Psoas muscle (tissue), 8 donors: ENCODE results near the gene TMEM204. TPM values are rescaled to one million over a fixed set of nuclear protein-coding genes. Genes with fewer than 3 reads are reported as not detected.
A peak's percentile ranks its signal among the peaks of the same experiment; 100 is the strongest.

Experiments
- ATAC-seq, 4 donors: fragments of 200-7000 bp; cut with Tn5 transposase; one replicate each; pipeline ENCODE4 v1.9.1; 2020; ENCODE audit warnings: moderate library complexity in 3 of 4, mild to moderate bottlenecking in 2 of 4
- DNase-seq, 2 donors: peaks; one replicate each; pipeline ENCODE4 v3.0.0-alpha.2; 2020
- H3K27ac ChIP-seq: fragments of 200-600 bp; one replicate; pipeline ENCODE4 v1.8.0; 2022
- H3K27me3 ChIP-seq, 3 donors: fragments of 200-600 bp in 1 of 3; one replicate each; pipeline versions ENCODE4 v1.6.1 to v1.8.0; 2013 to 2022; ENCODE audit warnings: low read length in 2 of 3, mild to moderate bottlenecking in 2 of 3, moderate library complexity in 1 of 3; ENCODE audit not compliant: insufficient read depth in 3 of 3
- H3K36me3 ChIP-seq, 2 donors: fragments of 200-600 bp in 1 of 2; one replicate each; pipeline versions ENCODE4 v1.6.1 to v1.8.0; 2013 to 2022; ENCODE audit warnings: low read depth in 1 of 2, mild to moderate bottlenecking in 1 of 2, moderate library complexity in 1 of 2; ENCODE audit not compliant: insufficient read depth in 1 of 2
- H3K4me1 ChIP-seq: fragments of 200-600 bp; one replicate; pipeline ENCODE4 v1.8.0; 2022
- H3K4me3 ChIP-seq: fragments of 200-600 bp; one replicate; pipeline ENCODE4 v1.8.0; 2022; ENCODE audit warnings: mild to moderate bottlenecking
- H3K9me3 ChIP-seq: fragments of 200-600 bp; one replicate; pipeline ENCODE4 v1.8.0; 2022
- WGBS, 3 donors: extraction: QIAGEN DNeasy Blood & Tissue Kit; methylation state at CpG; one replicate each; pipeline versions ENCODE4 v1.1.6 to v1.1.7; 2013; 5-methylcytosine and 5-hydroxymethylcytosine counted together
- intact Hi-C, 2 donors: fragments of 100-400 bp; cut with DNase I; formaldehyde crosslinking; loops; one replicate each; pipeline versions ENCODE4 v1.11.0 to v1.14.2; 2022
- polyA plus RNA-seq, 3 donors: library from polyadenylated mRNA; stranded (reverse); fragments of 200-250 nt; gene quantifications; one replicate each; pipeline ENCODE4 v1.2.3, GENCODE V29; 2013
- total RNA-seq, 4 donors: library from RNA; stranded (reverse); fragmentation: NEBNext Ultra II Directional in 2 of 4; extraction: Animal tissue kit (Norgen Biotek cat#: 25700) in 2 of 4; gene quantifications; one replicate each; pipeline versions ENCODE4 v1.2.1 to v1.2.4, GENCODE V29; 2021 to 2023
- TF ChIP-seq, protein P1 (sequence below): fragments of 200-600 bp; IDR thresholded peaks from one replicate; pipeline ENCODE4 v1.8.0; 2022; ENCODE audit warnings: antibody characterized with exemption
- donor health status: healthy with polysubstance abuse.
- donor health status: DM: no; HTN: no; CAD: no; lungs with moderate emphysema.
- donor health status: Bipolar disorder and iron deficiency.
- donor health status: healthy.
- donor health status: DM: yes; HTN: yes; CAD: no.
- donor health status: DM: no; HTN: no; CAD: no.
- donor health status: DM: no; HTN: no; CAD: no.
- donor health status: DM: yes; HTN: yes; CAD: no.

The TMEM204 gene
- total and polyA plus RNA-seq, 7 donors: 7.5 to 22.3 (median 11.8) TPM

DNA sequence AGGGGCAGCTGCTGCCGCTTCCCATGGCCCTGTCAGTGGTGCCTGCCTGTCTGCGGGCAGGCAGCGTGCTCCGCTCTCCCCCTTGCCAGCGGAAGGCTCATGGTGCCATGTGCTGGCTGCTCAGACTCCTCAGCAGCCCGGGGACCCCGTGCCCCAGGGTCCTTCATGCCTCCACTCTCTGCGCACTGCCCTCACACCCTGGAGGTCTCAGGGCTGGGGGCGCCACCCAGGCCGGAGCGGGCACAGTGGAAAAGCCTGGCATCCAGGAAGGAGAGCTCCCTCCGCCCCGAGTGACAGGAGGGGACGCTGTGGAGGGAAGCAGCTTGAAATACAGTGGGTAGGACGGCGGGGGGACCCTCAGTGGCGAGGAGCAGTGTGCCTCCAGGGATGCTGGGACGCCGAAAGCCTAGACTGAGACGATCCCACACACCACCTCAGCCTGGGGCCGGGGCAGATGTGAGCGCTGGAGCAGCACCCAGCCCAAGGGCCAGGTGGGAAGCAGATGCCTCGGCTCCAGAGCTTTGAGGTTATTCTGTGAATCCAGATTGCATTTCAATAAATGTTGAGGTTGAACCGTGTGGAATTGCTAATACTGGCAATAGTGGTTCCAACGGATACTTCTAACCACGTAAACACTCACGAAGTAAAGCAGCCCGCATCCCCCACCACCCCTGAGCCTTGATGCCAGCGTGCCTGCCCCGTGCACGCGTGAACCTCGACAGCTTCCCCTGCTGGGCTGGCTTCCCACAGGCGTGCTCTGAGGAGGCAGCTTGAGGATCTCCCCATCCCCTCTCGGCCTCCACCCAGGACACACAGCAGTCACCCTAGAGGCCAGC, 6.5 kb downstream of the TMEM204 start:
- Histone ChIP-seq H3K4me1 (peaks cover 7% of the 10 kb centered on the region), H3K4me3 (no peak overlapping the region), H3K27me3 (no peaks in the 10 kb centered on the region), H3K9me3 (no peaks in the 10 kb centered on the region), H3K36me3 (peaks cover 0 to 21% of the 10 kb centered on the region in 2 donors), H3K27ac (no peak overlapping the region)
- ATAC-seq (no peak), DNase-seq (peak in 1 of 2 donors; percentile 47)
- intact Hi-C loops: no loop called here
- WGBS, 3 donors: 80 to 90% (median 87%) methylated on average over 34 to 35 of the region's 35 CpGs
- TF ChIP-seq, protein P1, sequence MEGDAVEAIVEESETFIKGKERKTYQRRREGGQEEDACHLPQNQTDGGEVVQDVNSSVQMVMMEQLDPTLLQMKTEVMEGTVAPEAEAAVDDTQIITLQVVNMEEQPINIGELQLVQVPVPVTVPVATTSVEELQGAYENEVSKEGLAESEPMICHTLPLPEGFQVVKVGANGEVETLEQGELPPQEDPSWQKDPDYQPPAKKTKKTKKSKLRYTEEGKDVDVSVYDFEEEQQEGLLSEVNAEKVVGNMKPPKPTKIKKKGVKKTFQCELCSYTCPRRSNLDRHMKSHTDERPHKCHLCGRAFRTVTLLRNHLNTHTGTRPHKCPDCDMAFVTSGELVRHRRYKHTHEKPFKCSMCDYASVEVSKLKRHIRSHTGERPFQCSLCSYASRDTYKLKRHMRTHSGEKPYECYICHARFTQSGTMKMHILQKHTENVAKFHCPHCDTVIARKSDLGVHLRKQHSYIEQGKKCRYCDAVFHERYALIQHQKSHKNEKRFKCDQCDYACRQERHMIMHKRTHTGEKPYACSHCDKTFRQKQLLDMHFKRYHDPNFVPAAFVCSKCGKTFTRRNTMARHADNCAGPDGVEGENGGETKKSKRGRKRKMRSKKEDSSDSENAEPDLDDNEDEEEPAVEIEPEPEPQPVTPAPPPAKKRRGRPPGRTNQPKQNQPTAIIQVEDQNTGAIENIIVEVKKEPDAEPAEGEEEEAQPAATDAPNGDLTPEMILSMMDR: no peak

DNA sequence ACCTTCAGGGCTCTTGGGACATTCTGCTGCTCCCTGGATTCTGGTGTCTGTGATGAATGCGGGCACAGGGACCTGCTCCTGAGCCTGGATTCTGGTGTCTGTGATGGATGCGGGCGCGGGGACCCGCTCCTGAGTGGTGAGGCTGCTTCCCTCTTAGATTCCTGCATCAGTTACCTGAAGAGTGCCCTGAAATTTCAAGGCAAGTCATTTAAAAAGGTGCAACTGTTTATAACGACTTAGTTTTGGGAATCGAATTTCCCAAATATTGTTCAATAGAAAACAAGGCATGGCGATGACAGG, 7.0 kb downstream of the TMEM204 start:
- Histone ChIP-seq H3K27me3 (no peaks in the 10 kb centered on the region), H3K9me3 (no peaks in the 10 kb centered on the region), H3K36me3 (peaks cover 0 to 21% of the 10 kb centered on the region in 2 donors), H3K4me3 (no peak overlapping the region), H3K4me1 (peaks cover 11% of the 10 kb centered on the region), H3K27ac (no peak overlapping the region)
- ATAC-seq (no peak), DNase-seq (no peak)
- TF ChIP-seq, protein P1: no peak
- 86 to 93% (median 88%) methylated on average over 8 of the region's 8 CpGs for WGBS, 3 donors
- intact Hi-C loops: no loop called here

- Histone ChIP-seq H3K9me3 (no peaks in the 10 kb centered on the region), H3K36me3 (peaks cover 0 to 21% of the 10 kb centered on the region in 2 donors), H3K4me3 (no peak overlapping the region), H3K27me3 (no peaks in the 10 kb centered on the region), H3K27ac (no peak overlapping the region), H3K4me1 (peaks cover 21% of the 10 kb centered on the region)
- 76 to 82% (median 80%) methylated on average over 41 of the region's 41 CpGs for WGBS, 3 donors
- no peak for ATAC-seq
- DNase-seq: no peak
- TF ChIP-seq, protein P1: no peak
- intact Hi-C loops: no loop called here
Measured at GRCh38 chr16:1541293-1542165, 8.1 kb downstream of the TMEM204 start.

DNA sequence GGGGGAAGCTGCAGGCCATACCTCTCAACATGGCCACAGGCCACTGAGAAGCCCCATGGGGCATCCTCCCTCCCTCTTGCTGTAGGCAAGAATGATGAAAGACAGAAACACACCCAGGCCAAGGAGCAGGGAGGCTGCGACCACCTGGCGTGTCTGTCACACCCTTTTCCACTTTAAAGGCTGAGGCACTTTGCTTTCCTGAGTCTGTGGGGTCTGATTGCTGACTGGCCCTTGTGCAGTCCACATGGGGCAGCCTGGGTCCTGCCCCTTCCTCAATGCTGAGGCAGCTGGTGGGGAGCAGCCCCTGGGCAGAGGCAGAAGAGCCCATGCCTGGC, 8.7 kb downstream of the TMEM204 start:
- Histone ChIP-seq H3K36me3 (peaks cover 0 to 21% of the 10 kb centered on the region in 2 donors), H3K4me1 (peaks cover 23% of the 10 kb centered on the region)
- intact Hi-C loops: no loop called here

More for the DNA sequence above, 8.7 kb downstream of the TMEM204 start:
- Histone ChIP-seq H3K27me3 (no peaks in the 10 kb centered on the region), H3K4me3 (no peak overlapping the region), H3K9me3 (no peaks in the 10 kb centered on the region), H3K27ac (no peak overlapping the region)
- TF ChIP-seq, protein P1: no peak
- 65 to 94% (median 78%) methylated on average over 2 of the region's 2 CpGs for WGBS, 3 donors
- DNase-seq (no peak), ATAC-seq (no peak)
